Suppressor macrophage treated with lipopolysaccharide for 1 hour (primary cell): ENCODE data around the gene GPALPP1.
"Not testable (repeated sequence)": the region's sequence is repeated elsewhere in the genome, so short reads cannot be mapped to it uniquely, and the experiment has no call there.

Experiments used
- DNase-seq, 3 donors: peaks; one replicate each; pipeline ENCODE4 v3.0.0-alpha.2; 2020 to 2022

The GPALPP1 gene

GRCh38 chr13:45063889-45064288 lies 74.6 kb downstream of the GPALPP1 start:
- DNase-seq, result not testable (repeated sequence)

- DNase-seq, result no peak
Observed at GRCh38 chr13:45064889-45065288, 75.6 kb downstream of the GPALPP1 start.

- DNase-seq, result peak in 1 of 3 donors; percentile 15
Observed at GRCh38 chr13:45068036-45069001, 79.0 kb downstream of the GPALPP1 start.

GRCh38 chr13:45073809-45074208 lies 84.5 kb downstream of the GPALPP1 start:
- no peak for DNase-seq

- DNase-seq, result no peak
Observed at GRCh38 chr13:45074721-45075120, 85.4 kb downstream of the GPALPP1 start.

GRCh38 chr13:45078003-45078402 lies 88.7 kb downstream of the GPALPP1 start:
- no peak for DNase-seq
